Jurkat, Clone E6-1 (cell line): Measurements from ENCODE around the gene EPHX1.

Source experiments
- DNase-seq: peaks from one replicate; pipeline ENCODE4 v3.0.0-alpha.2; 2011; ENCODE audit warnings: low read depth, low spot score
- H3K4me3 ChIP-seq: 2 replicates; pipeline ENCODE4 v1.5.1; 2011; ENCODE audit warnings: mild to moderate bottlenecking, low read length, control low read depth, moderate library complexity

The EPHX1 gene

DNA sequence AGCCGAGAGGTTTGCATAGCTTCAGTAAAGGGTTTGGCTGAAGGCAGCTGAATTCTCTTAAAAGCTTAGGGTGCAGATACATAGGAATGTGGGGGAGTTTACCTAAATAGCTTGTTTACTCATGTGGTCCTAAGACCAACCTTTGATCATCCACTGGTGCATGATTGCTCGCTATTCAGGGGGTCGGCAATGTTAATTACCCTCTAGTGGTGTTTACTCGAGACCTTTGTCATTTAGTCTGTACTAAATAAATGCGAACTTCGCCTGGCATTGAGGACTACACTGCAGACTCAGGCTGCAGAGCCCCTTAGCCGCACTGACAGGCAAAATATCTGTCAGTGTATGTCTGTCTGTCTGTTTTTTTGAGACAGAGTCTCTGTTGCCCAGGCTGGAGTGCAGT is 40.4 kb downstream of the EPHX1 start:
- no peak for DNase-seq
- H3K4me3 ChIP-seq = no peak overlapping the region

DNA sequence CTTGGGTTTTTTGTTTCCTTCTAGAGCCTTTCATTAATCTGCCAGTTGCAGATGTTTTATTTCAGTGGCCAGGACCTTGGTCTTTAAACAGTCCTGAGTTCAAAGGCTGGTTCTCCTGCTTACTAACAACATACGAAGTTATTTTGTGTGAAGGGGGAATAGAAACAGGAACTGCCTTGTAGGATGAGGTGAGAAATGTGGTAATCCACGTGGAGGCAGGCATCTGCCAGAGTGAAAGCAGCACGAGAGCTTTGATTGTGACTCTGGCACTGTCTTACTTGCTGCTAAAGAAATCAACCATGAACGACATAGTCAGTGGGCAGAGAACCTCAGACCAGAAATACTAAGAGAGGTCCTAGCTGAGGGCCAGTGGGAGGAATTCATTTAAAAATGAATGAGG is 41.9 kb downstream of the EPHX1 start:
- DNase-seq = peak; percentile 67

DNA sequence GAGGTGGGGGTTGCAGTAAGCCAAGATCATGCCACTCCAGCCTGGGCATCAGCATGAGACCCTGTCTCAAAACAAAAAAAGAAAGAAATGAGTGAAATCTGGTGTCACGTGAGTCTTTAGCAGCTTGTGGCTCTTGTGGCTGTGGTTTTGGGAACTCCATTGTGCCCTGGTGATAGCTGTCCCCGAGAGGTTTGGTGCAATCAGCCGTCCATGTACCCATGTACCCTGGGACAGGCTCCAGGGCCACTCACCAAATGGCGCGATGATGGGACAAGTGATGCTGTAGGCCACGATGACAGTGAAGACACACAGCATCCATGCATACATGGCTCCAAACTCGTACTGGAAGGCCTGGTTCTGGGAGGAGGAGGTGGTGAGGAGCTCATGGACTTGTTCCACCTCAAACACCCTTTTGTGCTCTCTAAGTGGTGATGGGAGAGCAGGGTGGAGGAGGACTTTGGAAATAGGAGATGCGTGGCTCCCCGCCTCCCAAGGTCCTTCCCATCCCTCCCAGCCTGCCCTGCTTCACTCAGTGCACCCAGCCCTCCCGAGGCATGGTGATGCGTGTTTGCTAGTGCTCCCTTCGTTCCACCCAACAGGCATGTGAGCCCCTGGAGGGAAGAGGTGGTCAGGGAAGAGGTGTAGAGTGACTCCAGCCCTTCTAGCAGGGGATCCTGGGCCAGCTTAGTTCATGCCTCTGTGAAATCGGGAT is 42.6 kb downstream of the EPHX1 start:
- no peak for DNase-seq

More for the DNA sequence above, 41.9 kb downstream of the EPHX1 start:
- no peak overlapping the region for H3K4me3 ChIP-seq

DNA sequence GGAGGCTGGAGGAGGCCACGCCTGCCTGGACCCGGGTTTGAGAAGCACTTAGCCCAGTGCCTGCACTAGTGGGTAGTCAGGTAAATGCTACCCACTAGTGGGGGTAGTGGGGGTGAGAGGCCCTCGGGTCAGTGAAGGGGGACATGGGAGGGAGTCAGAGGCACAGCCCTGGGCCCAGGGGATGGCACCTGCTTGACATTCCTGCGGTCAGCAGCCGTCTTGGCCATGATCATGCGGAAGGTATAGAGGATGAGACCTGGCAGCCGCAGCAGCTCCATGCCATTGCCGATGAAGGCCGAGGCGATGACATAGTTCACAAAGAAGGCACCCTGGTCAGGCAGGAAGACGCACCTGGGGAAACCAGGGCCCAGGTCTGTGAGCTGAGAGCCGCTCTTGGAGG is 43.5 kb downstream of the EPHX1 start:
- no peak overlapping the region for H3K4me3 ChIP-seq
- no peak for DNase-seq

More for the DNA sequence above, 42.6 kb downstream of the EPHX1 start:
- no peak overlapping the region for H3K4me3 ChIP-seq

DNA sequence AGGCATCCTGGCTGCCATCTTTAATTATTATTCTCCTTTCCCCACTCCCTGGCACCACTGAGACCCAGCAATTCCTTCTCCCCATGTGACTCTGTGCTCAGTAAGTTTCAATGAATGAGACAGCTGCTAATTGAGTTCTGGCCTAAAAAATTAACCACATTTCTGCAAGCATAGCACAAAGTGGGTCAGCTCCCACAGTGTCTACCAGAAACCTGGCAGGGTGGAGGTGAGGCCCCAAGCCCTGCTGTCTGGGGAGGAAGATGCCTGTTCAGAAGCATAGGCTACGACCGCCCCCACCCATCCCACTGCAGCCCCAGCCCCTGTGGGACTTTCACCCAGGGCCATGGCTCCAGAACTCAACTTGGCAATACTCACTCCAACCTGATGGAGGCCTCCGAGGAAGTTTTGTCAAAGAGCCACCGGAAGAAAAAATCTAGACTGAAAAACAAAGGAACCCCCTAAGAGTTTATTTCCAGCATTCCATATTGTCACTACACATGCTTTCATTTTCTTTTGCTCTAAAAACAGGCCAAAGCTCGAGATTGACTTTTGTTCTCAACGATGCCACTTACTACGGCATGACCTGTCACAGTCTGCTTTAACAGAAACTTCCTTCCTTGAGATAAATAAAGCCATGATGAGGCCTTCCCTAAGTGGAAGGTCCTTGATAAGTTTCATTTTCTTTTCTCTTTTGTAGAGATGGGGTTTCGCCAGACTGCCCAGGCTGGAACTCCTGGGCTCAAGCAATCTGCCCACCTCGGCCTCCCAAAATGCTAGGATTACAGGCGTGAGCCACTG is 45.8 kb downstream of the EPHX1 start:
- no peak overlapping the region for H3K4me3 ChIP-seq
- DNase-seq = no peak

DNA sequence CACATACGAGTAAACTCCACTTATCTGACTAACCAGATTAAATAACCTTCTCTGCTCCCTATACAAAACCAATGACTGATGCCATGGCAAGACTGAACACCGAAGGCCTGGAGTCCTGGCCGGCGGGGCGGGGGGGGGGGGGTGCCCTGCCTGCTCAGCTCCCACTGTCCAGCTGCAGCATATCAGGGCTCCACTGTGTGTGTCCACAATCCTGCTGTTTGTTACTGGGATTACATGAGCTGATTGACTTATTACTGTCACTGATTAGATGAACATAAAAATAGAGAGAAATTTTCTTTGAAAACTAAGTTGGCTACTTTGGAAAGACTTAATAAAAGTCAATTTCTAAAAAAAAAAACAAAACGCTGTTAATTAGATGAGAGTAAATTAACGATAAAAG is 47.3 kb downstream of the EPHX1 start:
- DNase-seq = no peak
- no peak overlapping the region for H3K4me3 ChIP-seq

DNA sequence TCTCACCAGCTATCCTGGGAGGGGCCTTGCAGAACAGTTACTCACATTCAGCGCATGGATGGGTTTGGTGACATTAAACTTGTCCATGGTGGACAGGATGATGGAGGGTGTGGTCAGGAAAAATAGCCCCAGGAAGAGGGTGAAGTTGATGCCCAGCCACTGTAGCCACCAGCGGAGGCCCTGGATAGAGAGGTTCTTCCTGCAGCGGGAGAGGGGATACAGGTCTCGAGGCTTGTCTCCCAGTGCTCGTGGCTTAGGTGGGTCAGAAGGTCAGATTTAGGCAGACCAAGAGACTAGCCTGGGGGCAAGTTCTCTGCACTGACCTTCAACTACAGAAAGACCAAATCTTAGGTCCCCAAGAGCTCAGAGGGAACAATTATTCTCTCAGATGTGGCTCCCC is 49.2 kb downstream of the EPHX1 start:
- no peak for DNase-seq

DNA sequence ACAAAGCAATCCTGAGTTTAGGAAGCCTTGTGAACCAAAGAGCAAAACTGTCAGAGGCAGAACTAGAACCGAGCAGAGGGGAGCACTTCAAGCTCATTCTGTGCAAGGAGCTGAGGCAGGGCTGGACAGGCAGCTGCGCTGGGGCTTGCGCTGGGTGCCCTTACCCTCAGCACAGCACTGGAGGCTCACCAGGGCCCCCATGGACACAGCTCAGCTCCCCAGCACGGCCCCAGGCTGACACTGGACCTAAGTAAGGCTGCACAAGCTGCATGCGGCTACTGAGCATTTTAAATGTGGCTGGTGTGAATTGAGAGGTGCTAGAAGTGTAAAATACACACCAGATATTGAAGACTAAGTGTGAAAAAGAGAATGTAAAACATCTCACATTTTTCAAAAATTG is 50.2 kb downstream of the EPHX1 start:
- DNase-seq = no peak
- H3K4me3 ChIP-seq = no peak overlapping the region

More for the DNA sequence above, 49.2 kb downstream of the EPHX1 start:
- no peak overlapping the region for H3K4me3 ChIP-seq

DNA sequence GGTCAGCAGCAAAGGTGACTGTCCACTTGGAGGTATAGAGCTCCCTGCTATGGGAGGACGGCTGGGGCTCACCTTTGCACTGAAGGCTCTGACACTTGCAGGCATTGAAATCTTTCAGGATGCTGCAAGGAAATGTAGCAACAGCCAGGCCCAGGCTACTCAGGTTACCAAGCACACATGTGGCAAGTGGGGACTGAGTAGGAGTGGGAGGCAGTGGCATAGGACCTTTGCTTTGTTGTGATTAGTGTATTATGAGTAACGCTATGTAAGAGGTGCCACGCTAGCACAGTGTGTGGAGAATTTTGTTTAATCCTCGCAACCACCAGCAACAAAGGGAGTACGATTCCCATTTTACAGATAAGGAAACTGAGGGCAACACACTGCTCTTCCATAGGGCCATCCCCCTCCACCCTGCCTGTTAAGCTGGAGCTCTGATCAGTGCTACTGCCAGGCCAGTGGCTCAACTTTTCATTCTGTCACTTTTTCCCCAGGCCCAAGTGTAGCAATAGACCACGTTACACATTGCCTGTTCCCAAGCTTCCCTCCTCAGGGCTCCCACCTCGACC is 51.0 kb downstream of the EPHX1 start:
- DNase-seq = no peak
- no peak overlapping the region for H3K4me3 ChIP-seq

DNA sequence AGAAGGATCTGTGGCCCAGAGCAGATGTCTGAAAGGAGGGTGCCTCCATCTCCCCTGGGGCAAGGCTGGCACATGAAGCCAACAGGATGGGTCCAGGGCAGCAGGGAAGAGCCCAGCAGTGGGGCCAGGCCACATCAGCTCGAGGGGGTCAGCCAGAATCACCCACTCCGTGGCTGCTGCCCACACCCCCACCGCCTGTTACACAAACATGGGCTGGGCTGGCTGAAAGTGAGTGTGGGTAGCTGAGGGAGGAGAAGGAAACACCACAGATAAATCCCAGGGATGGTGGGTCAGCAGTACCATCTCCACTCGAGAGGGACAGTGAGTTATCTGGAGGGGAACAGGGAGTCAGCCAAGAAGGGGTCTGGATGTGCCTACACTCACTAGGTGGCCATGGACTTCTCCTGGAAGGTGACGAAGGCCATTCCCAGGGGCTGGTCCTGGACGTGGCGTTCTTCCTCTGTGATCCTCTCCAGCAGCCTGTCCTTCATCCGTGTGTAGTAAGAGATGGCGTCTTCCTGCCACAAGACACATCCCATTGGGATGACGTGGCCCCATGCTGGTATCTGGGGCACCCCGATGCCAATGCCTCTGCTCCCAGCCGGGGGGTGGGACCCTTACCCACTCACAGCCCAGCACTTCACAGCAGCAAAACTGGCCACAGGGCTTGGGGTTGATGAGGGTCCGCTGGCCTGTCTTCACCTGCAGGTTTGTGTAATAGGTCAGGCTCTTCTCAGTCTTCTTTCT is 52.1 kb downstream of the EPHX1 start:
- DNase-seq = no peak
- no peak overlapping the region for H3K4me3 ChIP-seq

DNA sequence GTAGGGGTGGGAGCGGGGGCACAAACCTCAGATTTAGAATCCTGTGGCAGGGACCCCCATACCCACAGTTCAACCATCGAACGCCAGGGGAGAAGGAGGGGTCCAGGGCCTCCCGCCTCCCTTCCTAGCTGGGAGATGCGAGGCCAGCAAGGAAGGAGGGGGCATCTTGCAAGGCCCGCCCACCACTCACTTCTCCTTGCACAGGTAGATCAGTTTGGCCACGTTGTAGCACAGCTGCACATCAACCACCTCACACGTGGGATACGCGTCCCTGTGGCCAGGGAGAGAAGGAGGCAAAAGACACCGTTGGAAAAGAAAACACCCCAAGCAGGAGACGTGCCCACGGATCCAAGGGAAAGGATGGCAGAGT is 52.6 kb downstream of the EPHX1 start:
- DNase-seq = no peak
- no peak overlapping the region for H3K4me3 ChIP-seq

DNA sequence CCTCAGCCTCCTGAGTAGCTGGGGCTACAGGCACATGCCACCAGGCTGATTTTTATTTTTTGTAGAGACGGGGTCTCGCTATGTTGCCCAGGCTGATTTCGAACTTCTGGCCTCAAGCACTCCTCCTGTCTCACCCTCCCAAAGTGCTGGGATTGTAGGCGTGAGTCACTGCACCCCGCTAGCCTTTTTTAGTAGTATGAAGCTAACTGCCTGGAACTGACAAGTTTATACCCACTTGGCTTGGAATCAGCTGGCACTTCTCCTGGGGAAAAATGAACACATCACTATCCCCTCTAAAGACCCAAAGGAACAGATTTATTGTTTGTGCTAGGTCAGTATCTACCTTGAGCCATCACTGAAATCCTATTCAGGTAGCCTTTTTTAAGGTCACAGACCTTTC is 53.2 kb downstream of the EPHX1 start:
- H3K4me3 ChIP-seq = no peak overlapping the region
- no peak for DNase-seq

DNA sequence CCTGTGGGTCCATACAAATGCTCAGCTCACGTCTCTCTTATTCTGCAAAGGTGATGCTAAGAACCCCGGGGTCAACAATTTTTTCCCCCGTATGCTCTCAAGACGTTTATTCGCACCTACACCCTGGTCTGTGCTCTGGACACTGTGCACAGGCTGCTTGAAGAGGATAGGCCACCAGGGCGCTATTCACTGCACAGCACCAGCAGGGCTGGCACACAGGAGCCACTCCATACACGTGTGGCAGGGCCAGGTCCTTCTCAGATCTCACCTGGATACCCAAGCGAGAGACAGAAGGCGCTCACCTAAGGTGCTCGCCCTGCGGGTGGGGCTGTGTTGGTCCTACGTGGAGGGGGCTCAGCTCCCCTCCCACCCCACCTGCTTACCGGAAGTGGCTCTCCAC is 55.6 kb downstream of the EPHX1 start:
- no peak overlapping the region for H3K4me3 ChIP-seq
- no peak for DNase-seq

DNA sequence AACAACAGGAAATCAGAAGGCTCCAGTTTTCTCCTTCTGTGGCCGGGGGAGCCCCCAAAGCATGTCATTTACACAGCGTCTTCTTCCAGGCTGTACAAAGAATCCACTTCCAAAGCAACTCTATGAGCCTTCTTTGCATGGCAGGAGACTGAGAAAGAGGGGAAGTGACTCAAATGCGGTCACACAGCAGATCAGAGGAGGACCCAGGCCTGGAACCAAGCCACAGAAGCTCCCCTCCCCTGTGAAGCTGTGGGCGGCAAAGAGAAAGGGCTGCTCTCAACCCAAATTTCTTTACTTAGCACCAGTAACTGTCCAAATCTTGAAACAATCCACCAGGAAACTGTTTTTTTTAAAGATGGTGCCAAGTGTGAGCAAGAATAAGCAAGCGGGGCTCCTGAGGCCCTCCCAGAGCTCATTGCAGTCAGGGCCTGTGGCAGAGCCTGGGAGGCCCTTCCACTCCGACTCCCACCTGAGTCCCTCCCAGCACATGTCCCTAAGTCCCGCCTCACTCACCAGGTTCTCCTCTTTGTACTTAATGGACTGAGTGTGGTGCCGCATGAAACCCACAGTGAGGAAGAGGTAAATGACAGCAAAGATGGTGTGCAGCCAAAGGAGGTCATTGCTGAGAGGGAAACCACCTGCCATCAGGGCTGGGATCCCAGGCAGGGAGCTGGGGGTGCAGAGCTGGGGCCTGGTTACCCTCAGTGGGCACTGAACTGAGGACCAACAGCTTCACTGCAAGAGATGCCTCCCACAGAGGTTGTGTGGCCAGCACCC is 56.3 kb downstream of the EPHX1 start:
- H3K4me3 ChIP-seq = peak overlapping the region; percentile 5
- DNase-seq = peak; percentile 72

DNA sequence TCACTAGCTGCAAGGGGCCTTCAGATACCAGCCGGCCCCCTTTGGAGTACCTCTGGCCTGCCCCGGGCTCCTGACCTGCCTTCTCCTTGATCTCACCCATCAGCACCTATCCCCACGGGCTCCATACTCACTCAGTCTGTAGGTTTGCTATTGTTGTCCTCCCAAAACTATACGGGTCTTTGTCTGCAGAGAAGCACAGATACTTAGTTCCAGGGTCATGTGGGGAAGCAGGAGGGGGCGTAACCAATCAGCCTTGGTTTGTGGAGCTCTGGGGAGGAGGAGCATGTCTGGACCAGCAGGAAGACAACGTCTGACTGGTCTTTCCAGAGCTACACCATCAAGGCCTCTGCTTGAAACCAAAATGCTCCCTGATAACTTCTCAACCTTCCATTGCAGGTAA is 57.1 kb downstream of the EPHX1 start:
- no peak overlapping the region for H3K4me3 ChIP-seq
- no peak for DNase-seq

DNA sequence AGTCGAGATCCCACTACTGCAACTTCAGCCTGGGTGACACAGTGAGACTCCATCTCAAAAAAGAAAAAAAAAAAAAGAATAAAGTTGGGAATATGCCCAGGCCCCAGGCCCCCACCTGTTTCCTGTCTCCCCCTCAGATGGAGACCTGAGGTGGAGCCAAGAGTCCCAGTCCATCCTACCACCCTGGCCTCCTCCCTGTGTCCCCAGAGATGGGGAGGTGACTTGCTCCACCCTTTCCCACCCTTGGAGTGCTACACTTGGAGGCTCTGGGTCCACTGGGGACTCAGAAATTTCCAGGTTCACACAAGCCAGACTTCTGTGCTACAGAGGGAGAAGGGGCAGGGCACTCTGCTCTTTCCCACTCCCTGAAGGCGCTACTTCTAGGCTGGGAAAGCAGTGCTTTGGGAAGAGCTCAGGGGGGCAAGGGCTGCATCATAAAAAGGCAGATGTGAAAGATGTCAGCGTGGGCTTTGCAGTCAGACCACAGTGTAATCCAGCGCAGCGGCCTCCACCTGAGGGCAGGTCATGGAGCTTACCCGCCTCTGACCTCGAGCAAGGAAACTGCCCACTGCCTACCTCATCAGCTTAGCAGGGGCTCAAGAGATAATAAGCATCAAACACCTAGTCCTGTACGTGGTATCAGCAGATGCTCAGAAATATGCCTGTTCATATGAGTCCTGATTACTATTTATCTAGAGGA is 58.9 kb downstream of the EPHX1 start:
- DNase-seq = no peak
- H3K4me3 ChIP-seq = no peak overlapping the region

DNA sequence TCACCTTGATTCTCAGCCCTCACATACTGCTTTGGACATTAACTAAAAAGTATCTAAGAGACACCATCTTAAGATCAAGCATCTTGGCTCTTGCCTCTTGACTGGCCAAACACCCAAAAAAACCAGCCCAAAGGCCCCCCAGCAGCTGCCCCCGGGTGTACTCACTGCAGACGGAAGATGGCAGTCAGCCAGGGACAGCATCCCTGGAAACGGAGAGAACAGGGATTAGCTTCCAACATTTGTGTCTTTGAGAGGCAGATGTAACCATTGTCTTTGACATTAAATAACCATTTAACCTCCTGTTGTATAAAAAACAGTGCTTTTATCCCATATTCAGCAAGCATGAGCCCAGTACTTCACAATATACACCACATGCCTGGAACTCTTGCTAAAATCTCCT is 61.0 kb downstream of the EPHX1 start:
- no peak for DNase-seq
- H3K4me3 ChIP-seq = no peak overlapping the region

DNA sequence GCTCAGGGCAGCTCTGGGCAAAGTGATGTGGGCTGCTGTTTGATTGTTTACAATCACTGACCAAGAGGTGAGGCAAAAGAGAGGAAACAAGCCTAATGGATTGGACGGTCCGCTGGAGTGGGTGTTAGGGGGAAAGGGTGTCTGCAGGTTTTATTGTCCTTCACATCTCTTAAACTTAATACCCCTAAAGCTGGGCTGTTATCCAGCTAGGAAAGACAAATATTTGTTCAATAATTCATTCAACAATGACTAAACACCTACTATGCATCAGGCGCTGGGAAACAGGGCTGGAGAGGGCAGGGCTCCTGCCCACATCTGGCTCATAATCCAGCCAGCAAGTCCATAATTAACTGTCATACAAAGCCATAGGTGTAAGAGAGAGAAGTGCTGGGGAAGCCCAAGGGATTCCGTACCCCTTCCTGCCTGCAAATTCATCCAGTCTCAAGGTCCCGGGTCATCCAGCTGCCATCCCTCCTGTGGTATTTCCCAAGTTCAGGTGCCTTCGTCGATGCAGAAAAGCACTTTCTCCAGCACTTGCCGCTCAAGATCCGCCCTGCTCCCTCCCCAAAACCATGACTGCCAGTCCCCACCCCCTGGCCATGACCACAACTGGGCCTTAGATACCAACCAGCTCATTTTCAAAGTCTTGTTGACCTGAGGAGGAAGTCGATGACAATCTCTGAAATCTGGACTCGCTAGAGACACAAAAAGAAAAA is 61.6 kb downstream of the EPHX1 start:
- no peak for DNase-seq
- H3K4me3 ChIP-seq = no peak overlapping the region
